GM19328 (cell line): ENCODE data around the gene GRIK3.
"Not testable (repeated sequence)": the region's sequence is repeated elsewhere in the genome, so short reads cannot be mapped to it uniquely, and the experiment has no call there.

Experiments
- ATAC-seq: cut with Tn5 transposase; IDR thresholded peaks from one replicate; pipeline ENCODE4 v1.9.1; 2021; ENCODE audit warnings: mild to moderate bottlenecking, moderate library complexity; ENCODE audit not compliant: unreplicated experiment

The GRIK3 gene

DNA sequence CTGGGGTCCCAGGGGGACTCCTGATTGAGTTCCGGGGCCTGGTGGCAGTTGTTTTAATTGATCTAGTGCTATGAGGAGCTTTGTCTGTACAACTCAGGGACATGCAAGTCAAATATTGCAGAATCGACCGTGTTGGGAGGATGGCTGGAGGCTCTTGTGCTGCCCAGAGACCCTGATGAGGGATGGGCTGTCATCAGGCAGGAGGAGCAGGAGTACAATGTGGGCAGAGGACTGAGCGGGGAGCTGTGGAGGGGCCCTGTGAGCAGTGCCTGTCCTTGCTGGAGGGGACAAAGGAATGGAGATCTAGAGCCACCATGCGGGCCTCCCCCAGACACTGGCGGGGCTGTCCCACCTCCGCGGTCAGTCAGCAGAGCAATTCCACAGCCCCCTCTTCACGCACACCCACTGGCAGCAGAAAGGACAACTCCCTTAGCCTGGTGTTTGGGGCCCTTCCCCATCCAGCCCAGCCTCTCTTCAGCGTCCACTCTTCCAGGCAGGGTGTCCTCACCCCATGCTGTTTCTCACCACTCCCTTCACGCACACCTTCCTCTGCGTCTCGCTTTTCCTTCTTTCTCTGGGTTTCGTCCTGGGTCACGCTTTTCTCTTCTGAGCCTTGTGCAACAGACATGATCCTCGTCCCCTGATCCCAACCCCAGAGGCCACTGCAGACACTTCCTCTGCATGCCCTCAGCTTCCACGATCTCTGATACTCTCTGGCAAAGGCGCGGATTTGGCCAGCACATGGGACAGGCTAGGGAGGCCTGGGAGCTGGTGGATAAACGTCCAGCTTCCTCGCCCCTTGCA, 122.6 kb downstream of the GRIK3 start:
- ATAC-seq: no peak

DNA sequence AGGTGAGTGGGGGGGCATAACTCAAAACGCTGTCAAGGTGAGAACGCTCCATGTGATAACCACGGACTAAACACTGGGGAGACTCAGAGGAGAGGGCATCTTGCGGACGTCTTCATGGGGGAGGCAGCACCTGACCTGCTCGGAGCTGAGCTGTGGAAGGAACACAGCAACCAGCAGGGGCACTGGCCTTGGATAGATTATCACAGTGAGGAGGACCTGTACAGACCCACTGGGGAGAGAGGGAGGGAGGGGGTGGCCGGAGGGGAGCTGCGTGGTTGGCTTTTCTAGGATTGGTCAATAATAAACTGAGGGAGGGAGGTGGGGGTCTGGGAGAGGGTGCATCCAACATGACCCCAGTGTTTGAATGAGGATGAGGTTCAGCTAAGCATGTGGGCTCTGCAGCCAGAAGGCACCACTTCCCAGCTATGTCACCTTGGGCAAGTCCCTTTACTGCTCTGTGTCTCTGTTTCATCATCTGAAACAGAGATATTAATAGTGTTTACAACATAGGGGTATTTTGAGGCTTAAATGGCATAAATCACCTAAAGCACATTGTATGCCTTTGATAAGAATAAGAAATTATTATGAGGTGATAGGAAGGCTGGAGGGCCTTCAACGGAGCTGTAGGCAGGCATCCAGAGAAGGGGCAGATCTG, 123.3 kb downstream of the GRIK3 start:
- no peak for ATAC-seq

- no peak for ATAC-seq
Observed at GRCh38 chr1:36909946-36910725, 124.2 kb downstream of the GRIK3 start.

- not testable (repeated sequence) for ATAC-seq
Observed at GRCh38 chr1:36909359-36909758, 125.0 kb downstream of the GRIK3 start.

DNA sequence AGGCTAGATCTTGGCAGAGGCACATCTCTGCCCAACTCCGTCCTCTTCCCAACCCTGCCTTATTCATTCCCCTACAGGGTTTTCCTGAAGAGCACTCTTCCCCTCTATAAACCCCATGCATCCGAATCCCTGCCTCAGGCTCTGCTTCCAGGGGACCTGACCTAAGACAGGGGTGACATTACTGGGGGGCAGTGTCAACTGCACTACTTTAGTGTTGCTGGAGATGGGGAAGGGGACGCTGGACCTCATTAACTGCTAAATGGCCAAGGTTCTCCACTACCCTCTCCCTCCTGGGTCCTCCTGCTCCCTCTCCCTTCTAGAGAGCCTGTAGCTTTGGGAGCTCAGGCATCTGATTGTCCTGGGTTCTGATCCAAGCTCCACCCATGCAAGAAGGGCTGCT, 126.2 kb downstream of the GRIK3 start:
- ATAC-seq: no peak

GRCh38 chr1:36906555-36906954, 127.8 kb downstream of the GRIK3 start:
- ATAC-seq: no peak

- no peak for ATAC-seq
Observed at GRCh38 chr1:36905941-36906340, 128.4 kb downstream of the GRIK3 start.

GRCh38 chr1:36900128-36900527, 134.2 kb downstream of the GRIK3 start:
- no peak for ATAC-seq

- not testable (repeated sequence) for ATAC-seq
Observed at GRCh38 chr1:36897813-36898212, 136.5 kb downstream of the GRIK3 start.

DNA sequence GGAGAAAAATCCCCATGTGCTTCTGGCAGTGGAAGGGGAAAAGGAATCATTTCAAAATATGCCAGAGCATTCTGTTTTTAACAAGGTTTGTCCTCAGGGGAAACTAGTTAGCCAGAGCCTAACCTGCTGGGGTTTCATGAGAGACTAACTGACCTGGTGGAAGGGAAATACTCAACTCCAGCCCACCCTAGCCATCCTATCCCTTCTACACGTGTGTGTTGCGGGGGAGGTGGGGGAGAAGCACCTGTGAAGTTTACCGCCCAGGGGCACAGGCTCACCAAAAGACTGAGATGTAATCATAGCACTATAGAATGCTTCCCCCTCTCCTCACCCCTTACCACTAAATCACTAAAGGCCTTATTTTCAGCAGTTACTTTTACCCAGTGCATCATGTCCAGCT, 139.5 kb downstream of the GRIK3 start:
- ATAC-seq: no peak

DNA sequence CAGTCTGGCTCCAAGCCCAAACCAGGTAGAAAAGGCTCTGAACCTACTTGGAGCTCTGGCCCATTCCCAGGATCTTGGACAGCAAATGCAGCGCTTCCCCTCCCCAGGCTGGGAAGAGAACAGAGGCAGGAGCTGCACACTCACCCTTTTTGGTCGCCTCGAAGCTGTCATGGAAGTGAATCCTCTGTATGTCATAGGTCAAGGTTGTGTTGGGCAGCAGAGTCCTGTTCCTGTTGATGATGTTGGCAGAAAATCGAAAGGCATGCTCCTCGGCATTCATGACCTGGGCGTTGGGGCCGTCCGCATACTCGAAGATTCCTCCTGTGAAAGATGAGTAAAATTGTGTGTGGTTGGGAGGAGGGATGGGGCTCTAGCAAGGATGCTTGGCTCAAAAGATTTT, 143.5 kb downstream of the GRIK3 start:
- ATAC-seq: no peak

GRCh38 chr1:36889478-36890226, 144.7 kb downstream of the GRIK3 start:
- no peak for ATAC-seq

GRCh38 chr1:36888811-36889477, 145.4 kb downstream of the GRIK3 start:
- ATAC-seq: no peak

DNA sequence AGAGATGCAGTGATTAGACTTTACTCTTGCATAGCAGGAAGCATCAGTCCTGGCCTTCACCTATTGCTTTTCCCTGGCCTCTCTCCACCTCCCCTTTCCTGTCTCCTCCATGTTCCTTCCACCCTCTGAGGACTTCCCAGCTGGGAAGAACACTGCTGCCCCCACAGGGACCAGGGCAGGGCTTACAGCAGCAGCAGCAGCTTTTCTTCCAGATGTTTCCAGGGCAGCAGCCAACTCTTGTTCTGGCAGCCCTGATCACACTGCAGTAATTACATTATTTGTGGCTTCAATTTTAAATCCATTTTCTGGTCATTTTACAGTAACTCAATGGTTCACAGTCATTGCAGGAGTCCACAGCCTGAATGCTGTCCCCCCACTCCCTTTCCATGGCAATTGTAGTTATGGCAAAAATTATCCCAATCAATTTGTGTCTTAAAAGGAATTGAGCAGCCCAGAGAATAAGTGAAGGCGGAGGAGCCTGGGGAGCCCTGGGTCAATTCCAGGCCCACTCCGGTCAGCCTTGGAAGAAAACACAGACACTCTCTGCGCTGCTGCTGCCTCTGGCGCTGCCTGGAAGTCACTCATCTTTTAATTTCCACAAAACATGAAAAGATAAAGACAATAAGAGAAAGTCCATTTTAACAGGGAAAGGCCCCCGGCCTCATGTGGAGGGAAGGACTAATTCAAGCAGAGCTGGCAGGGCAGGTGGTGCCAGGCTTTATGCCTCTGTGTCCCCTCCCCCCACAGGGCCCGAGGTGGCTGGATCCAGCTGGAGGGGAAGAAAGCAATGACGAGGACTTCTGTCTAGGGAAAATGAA, 148.6 kb downstream of the GRIK3 start:
- no peak for ATAC-seq

DNA sequence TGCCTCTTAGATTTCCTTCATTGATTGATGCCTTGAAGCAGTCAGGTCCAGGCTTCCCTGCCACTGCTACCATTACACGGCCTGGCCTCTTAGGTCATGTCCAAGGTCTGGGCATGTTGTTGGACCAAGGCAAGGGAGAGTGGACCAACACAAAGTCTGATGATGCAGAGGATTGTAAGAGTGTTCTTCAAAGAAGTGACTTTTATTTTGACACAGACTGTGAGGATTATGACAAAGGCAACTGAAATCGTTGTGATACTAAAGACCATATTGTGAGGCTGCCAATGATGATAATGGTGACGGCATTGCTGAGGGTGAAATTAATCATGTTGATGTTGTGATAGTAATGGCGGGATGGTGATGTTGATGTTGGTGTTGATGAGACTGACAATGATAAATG, 149.5 kb downstream of the GRIK3 start:
- ATAC-seq: no peak

- ATAC-seq: no peak
Observed at GRCh38 chr1:36884029-36884701, 150.2 kb downstream of the GRIK3 start.

GRCh38 chr1:36883315-36883949, 150.9 kb downstream of the GRIK3 start:
- no peak for ATAC-seq

DNA sequence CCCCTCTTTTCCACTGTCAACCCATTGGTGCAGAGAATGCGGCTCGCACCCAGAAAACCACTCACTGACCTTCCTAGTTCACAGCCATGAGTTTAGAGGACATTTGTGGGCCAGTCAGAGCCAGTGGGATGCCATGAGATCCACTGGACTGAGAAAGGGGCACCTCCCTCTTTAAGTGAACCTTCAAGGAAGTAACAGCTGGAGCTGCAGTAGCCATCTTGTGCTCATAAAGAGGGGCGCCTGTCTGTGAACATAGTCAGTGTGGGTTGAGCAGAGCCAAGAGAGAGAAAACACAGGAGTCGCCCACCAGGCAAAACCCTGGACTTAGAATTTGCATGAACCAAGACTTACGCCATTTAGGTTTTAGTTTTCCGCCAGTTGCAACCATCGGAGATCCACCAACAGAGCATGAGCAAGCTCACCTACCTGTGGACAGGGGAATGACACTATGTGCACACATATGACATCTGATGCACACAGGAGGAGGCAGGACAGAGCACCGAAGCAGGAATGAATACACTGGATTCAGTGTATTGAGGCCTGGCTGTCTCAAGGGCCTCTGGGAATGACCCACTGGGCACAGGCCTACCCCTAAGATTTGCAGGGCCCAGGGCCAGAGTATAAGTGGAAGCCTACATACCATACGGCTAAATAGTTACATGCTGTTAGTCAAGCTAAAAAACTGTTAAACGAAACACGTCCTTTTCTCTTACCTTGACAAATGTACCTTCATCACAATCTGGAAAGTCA, 151.6 kb downstream of the GRIK3 start:
- ATAC-seq: no peak
